ENCODE data around the gene HCAR1.

DNA sequence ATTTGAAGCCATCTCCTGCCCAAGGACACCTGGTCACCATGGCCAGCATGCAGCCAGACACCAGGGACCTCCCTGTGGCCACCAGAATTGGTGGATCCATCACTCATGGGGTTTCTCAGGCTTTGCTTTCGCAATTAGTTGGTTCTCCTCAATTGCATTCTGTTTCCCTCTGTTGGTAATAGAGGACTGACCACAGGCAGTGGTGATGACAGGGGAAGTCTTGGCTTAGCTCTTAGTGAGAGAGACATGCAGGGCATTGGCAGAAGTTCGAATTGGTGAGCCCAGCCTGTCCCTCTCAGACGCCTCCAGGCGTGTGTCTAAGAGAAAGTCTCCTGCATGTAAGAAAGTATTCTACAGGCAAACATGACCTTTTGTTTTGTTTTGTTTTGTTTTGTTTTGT, 48.8 kb downstream of the HCAR1 start:
- TF ChIP-seq, protein P1, sequence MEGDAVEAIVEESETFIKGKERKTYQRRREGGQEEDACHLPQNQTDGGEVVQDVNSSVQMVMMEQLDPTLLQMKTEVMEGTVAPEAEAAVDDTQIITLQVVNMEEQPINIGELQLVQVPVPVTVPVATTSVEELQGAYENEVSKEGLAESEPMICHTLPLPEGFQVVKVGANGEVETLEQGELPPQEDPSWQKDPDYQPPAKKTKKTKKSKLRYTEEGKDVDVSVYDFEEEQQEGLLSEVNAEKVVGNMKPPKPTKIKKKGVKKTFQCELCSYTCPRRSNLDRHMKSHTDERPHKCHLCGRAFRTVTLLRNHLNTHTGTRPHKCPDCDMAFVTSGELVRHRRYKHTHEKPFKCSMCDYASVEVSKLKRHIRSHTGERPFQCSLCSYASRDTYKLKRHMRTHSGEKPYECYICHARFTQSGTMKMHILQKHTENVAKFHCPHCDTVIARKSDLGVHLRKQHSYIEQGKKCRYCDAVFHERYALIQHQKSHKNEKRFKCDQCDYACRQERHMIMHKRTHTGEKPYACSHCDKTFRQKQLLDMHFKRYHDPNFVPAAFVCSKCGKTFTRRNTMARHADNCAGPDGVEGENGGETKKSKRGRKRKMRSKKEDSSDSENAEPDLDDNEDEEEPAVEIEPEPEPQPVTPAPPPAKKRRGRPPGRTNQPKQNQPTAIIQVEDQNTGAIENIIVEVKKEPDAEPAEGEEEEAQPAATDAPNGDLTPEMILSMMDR (IDR thresholded peaks at IDR 0.05) = no peak
- TF ChIP-seq POLR2A (IDR thresholded peaks at IDR 0.05) (no peak), POLR2AphosphoS5 (IDR thresholded peaks at IDR 0.05) (no peak), EP300 (IDR thresholded peaks at IDR 0.05) (no peak)

Measured in suprapubic skin (tissue), 4 donors.